Neural progenitor cell (in vitro differentiated cells): Measurements from ENCODE around the gene MAN2A1.

Source experiments
- CTCF ChIP-seq: fragments of 200-600 bp; sonication (generic); IDR thresholded peaks from 2 replicates; pipeline ENCODE4 v1.5.1; 2017; ENCODE audit warnings: antibody characterized with exemption, mild to moderate bottlenecking
- EZH2 ChIP-seq: fragments of 200-600 bp; sonication (generic); IDR thresholded peaks from 2 replicates; pipeline ENCODE4 v1.6.1; 2017; ENCODE audit warnings: antibody characterized with exemption, mild to moderate bottlenecking, moderate library complexity

GRCh38 chr5:109692852-109693251 is 3.1 kb downstream of the MAN2A1 start:
- TF ChIP-seq CTCF = no peak
- no peak for TF ChIP-seq EZH2
